Lower leg skin (tissue), 3 donors: ENCODE data around the gene MACROH2A2.

Experiments used
- POLR2A ChIP-seq, 2 donors: fragments of 450-650 bp; IDR thresholded peaks; one replicate each; pipeline ENCODE4 v1.6.1; 2016 to 2017; ENCODE audit warnings: antibody characterized with exemption in 2 of 2, mild to moderate bottlenecking in 1 of 2, moderate library complexity in 1 of 2
- TF ChIP-seq, protein P1 (sequence below), 3 donors: fragments of 450-650 bp; IDR thresholded peaks; one replicate each; pipeline ENCODE4 v1.5.1; 2016; ENCODE audit warnings: antibody characterized with exemption in 3 of 3, mild to moderate bottlenecking in 3 of 3, moderate library complexity in 2 of 3

GRCh38 chr10:70124415-70124814 lies 71.8 kb downstream of the MACROH2A2 start:
- no peak for TF ChIP-seq POLR2A (IDR thresholded peaks at IDR 0.05)
- TF ChIP-seq, protein P1, sequence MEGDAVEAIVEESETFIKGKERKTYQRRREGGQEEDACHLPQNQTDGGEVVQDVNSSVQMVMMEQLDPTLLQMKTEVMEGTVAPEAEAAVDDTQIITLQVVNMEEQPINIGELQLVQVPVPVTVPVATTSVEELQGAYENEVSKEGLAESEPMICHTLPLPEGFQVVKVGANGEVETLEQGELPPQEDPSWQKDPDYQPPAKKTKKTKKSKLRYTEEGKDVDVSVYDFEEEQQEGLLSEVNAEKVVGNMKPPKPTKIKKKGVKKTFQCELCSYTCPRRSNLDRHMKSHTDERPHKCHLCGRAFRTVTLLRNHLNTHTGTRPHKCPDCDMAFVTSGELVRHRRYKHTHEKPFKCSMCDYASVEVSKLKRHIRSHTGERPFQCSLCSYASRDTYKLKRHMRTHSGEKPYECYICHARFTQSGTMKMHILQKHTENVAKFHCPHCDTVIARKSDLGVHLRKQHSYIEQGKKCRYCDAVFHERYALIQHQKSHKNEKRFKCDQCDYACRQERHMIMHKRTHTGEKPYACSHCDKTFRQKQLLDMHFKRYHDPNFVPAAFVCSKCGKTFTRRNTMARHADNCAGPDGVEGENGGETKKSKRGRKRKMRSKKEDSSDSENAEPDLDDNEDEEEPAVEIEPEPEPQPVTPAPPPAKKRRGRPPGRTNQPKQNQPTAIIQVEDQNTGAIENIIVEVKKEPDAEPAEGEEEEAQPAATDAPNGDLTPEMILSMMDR (IDR thresholded peaks at IDR 0.05), result no peak
